HG02970 (cell line): ENCODE results near the gene ARHGAP32.
"Not testable (repeated sequence)": the region's sequence is repeated elsewhere in the genome, so short reads cannot be mapped to it uniquely, and the experiment has no call there.

Experiments
- ATAC-seq: cut with Tn5 transposase; IDR thresholded peaks from one replicate; pipeline ENCODE4 v1.9.1; 2021; ENCODE audit warnings: mild to moderate bottlenecking, moderate library complexity, moderate number of reproducible peaks; ENCODE audit not compliant: unreplicated experiment, low FRiP score

The ARHGAP32 gene

GRCh38 chr11:129204150-129204838 is 12.2 kb upstream of the ARHGAP32 start:
- ATAC-seq = no peak

- no peak for ATAC-seq
Observed at GRCh38 chr11:129202646-129203045, 10.5 kb upstream of the ARHGAP32 start.

- ATAC-seq = no peak
Observed at GRCh38 chr11:129195682-129196081, 3.6 kb upstream of the ARHGAP32 start.

- ATAC-seq = no peak
Observed at GRCh38 chr11:129191649-129192048, 476 bp downstream of the ARHGAP32 start.

GRCh38 chr11:129190087-129190486 is 2.0 kb downstream of the ARHGAP32 start:
- no peak for ATAC-seq

- no peak for ATAC-seq
Observed at GRCh38 chr11:129189646-129190045, 2.5 kb downstream of the ARHGAP32 start.

- not testable (repeated sequence) for ATAC-seq
Observed at GRCh38 chr11:129185082-129185481, 7.0 kb downstream of the ARHGAP32 start.

GRCh38 chr11:129184581-129184980 is 7.5 kb downstream of the ARHGAP32 start:
- no peak for ATAC-seq

GRCh38 chr11:129167315-129167714 is 24.8 kb downstream of the ARHGAP32 start:
- ATAC-seq = no peak

GRCh38 chr11:129163714-129164164 is 28.4 kb downstream of the ARHGAP32 start:
- ATAC-seq = no peak

- not testable (repeated sequence) for ATAC-seq
Observed at GRCh38 chr11:129157080-129157479, 35.0 kb downstream of the ARHGAP32 start.

- ATAC-seq = no peak
Observed at GRCh38 chr11:129155745-129156144, 36.4 kb downstream of the ARHGAP32 start.

- no peak for ATAC-seq
Observed at GRCh38 chr11:129148487-129148886, 43.6 kb downstream of the ARHGAP32 start.

- no peak for ATAC-seq
Observed at GRCh38 chr11:129146191-129146590, 45.9 kb downstream of the ARHGAP32 start.

GRCh38 chr11:129145276-129145675 is 46.8 kb downstream of the ARHGAP32 start:
- ATAC-seq = no peak

- no peak for ATAC-seq
Observed at GRCh38 chr11:129144256-129144655, 47.9 kb downstream of the ARHGAP32 start.

- ATAC-seq = no peak
Observed at GRCh38 chr11:129143335-129143734, 48.8 kb downstream of the ARHGAP32 start.

- ATAC-seq = no peak
Observed at GRCh38 chr11:129141748-129142523, 50.2 kb downstream of the ARHGAP32 start.

- ATAC-seq = no peak
Observed at GRCh38 chr11:129131316-129131715, 60.8 kb downstream of the ARHGAP32 start.

- not testable (repeated sequence) for ATAC-seq
Observed at GRCh38 chr11:129128881-129129620, 63.1 kb downstream of the ARHGAP32 start.

GRCh38 chr11:129119036-129119435 is 73.1 kb downstream of the ARHGAP32 start:
- no peak for ATAC-seq
